ENCODE data around the gene DAB2.

The DAB2 gene

DNA sequence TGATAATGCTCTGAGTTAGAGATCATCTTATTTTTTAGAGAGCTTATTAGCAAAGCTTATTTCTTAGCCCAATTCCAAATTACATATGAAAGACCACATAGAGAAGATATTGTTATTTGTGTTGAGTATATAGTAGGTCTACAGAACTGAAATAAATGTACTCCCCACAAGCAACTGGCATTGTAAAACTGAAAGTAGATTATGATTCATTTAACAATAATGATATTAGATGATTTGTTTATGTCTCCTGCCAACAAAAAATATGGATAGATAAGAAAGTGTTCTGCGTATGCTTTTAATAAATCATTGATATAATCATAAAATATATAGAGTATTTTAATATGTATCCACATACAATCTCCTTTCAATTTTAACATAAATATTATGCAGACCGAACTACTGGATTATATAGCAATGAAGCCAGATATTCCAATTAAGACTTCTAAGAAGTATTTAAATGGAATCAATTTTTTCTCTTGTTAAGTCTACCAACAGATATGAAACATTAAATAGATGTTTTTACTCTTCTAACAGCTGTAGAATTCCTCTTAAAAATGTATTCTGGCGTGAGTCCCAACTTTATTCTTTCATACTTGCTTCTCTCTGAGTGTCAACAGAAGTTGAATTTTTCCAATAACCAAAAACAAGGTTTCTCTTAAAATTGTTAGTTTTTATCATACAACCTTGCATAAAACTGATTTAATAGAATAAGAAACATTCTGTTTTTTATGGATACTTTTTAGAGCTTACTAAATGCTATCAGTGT, 15.6 kb upstream of the DAB2 start:
- no peak for TF ChIP-seq L3MBTL2 (conservative IDR thresholded peaks at IDR 0.05)
- no peak for TF ChIP-seq FOXK2 (IDR thresholded peaks at IDR 0.05)
- TF ChIP-seq ARNT (IDR thresholded peaks at IDR 0.05), result no peak
- ChIA-PET CTCF (no interaction called here), POLR2A (no interaction called here)
- DNase-seq (ENCODE audit: extremely low spot score), result no peak

DNA sequence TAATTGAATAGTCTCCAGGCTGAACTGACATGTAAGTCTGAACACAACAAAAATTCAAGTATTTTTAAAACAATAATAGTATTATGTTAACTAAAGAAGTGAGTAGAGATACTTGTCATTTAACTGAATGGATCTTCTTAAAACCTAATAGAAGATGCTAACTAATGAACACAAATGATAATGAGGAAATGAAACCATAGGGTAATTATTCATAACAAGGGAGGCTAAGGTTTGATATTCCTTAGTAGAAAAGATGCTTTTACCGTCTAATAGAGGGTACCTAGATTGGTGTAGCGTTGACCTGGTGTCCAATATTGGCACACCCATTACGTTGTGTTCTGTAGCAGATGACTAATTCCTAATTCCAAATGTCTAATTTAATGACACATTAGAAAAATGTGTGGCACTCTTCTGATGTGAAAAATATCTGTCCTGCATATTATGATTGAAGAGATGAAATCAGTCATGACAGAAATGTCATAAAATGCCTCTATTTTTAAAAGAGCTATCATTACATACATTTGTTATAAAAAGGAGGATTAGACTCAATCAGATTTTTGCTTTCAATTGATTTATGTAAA, 14.9 kb upstream of the DAB2 start:
- TF ChIP-seq FOXK2 (IDR thresholded peaks at IDR 0.05) (no peak), ARNT (IDR thresholded peaks at IDR 0.05) (no peak), LEF1 (IDR thresholded peaks at IDR 0.05; ENCODE audit: borderline replicate concordance) (no peak), L3MBTL2 (conservative IDR thresholded peaks at IDR 0.05) (no peak), HDGF (IDR thresholded peaks at IDR 0.05; ENCODE audit: borderline replicate concordance) (no peak), ELF4 (IDR thresholded peaks at IDR 0.05) (no peak), FOXA1 (IDR thresholded peaks at IDR 0.05) (no peak), ZNF384 (IDR thresholded peaks at IDR 0.05) (no peak), TARDBP (IDR thresholded peaks at IDR 0.05) (no peak), SP1 (IDR thresholded peaks at IDR 0.05) (no peak), SUZ12 (IDR thresholded peaks at IDR 0.05) (no peak), BHLHE40 (IDR thresholded peaks at IDR 0.05; ENCODE audit: borderline replicate concordance) (no peak), FOXM1 (IDR thresholded peaks at IDR 0.05; ENCODE audit: borderline replicate concordance) (no peak), CTBP1 (IDR thresholded peaks at IDR 0.05; ENCODE audit: borderline replicate concordance) (no peak)
- TF ChIP-seq, protein P1, sequence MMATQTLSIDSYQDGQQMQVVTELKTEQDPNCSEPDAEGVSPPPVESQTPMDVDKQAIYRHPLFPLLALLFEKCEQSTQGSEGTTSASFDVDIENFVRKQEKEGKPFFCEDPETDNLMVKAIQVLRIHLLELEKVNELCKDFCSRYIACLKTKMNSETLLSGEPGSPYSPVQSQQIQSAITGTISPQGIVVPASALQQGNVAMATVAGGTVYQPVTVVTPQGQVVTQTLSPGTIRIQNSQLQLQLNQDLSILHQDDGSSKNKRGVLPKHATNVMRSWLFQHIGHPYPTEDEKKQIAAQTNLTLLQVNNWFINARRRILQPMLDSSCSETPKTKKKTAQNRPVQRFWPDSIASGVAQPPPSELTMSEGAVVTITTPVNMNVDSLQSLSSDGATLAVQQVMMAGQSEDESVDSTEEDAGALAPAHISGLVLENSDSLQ (IDR thresholded peaks at IDR 0.05), result no peak
- ChIA-PET CTCF (no interaction called here), POLR2A (no interaction called here)
- DNase-seq (ENCODE audit: extremely low spot score), result no peak

DNA sequence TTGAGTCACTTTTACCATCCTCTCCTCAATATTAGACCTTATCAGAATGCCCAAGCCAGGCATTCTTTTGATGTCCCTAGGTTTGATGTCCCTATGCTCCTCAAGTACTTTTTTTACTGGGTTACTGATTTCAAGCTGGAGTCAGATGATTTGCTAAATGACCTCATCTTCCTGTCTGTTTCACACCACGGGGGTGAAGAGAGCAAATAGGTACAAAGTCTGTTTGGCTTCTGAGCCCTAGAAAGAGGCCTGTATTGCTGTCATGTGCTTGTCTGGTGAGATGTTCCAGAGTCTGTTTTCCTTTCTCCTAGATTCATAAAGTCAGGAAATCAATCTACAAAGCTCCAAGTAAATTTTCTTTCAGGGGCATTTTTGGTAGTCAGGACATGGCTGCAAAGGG, 12.7 kb upstream of the DAB2 start:
- no peak for DNase-seq (ENCODE audit: extremely low spot score)
- ChIA-PET POLR2A (interaction anchor here (1.0 kb wide), 1 partner anchor 12 kb away, joined by 4 read pairs; the partner anchor contains the start of gene DAB2), CTCF (no interaction called here)
- no peak for TF ChIP-seq FOXA1 (IDR thresholded peaks at IDR 0.05)
- TF ChIP-seq HDGF (IDR thresholded peaks at IDR 0.05; ENCODE audit: borderline replicate concordance), result no peak
- TF ChIP-seq ELF4 (IDR thresholded peaks at IDR 0.05), result no peak
- TF ChIP-seq NFRKB (IDR thresholded peaks at IDR 0.05), result no peak
- no peak for TF ChIP-seq FOXK2 (IDR thresholded peaks at IDR 0.05)
- no peak for TF ChIP-seq ZNF384 (IDR thresholded peaks at IDR 0.05)
- no peak for TF ChIP-seq FOXM1 (IDR thresholded peaks at IDR 0.05; ENCODE audit: borderline replicate concordance)
- no peak for TF ChIP-seq BHLHE40 (IDR thresholded peaks at IDR 0.05; ENCODE audit: borderline replicate concordance)
- TF ChIP-seq, protein P1 (IDR thresholded peaks at IDR 0.05), result no peak

DNA sequence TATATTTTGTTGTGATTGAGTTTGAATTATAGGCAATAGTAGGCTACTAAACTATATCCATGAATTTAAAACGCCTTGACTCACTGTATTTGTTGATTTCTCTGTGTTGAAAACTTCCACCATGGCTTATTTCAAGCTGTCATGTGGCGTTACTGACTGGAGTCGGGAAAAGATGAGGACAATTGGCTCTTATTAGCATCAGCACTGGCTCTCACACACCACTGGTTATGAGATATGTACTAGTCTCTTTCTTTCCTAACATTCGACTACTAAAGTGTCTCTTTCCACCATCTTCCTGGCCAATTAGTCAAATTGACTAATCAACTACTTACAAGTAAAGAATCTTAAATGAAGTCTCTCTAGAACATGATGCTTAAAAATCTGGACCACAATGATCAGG, 9.1 kb upstream of the DAB2 start:
- ChIA-PET POLR2A (no interaction called here), CTCF (no interaction called here)
- no peak for TF ChIP-seq TARDBP (IDR thresholded peaks at IDR 0.05)
- no peak for TF ChIP-seq HDGF (IDR thresholded peaks at IDR 0.05; ENCODE audit: borderline replicate concordance)
- TF ChIP-seq ARNT (IDR thresholded peaks at IDR 0.05), result no peak
- no peak for TF ChIP-seq L3MBTL2 (conservative IDR thresholded peaks at IDR 0.05)
- no peak for TF ChIP-seq FOXM1 (IDR thresholded peaks at IDR 0.05; ENCODE audit: borderline replicate concordance)
- no peak for TF ChIP-seq LEF1 (IDR thresholded peaks at IDR 0.05; ENCODE audit: borderline replicate concordance)
- TF ChIP-seq BHLHE40 (IDR thresholded peaks at IDR 0.05; ENCODE audit: borderline replicate concordance), result no peak
- no peak for TF ChIP-seq ELF4 (IDR thresholded peaks at IDR 0.05)
- TF ChIP-seq SP1 (IDR thresholded peaks at IDR 0.05), result no peak
- TF ChIP-seq FOXK2 (IDR thresholded peaks at IDR 0.05), result no peak
- TF ChIP-seq FOXA1 (IDR thresholded peaks at IDR 0.05), result no peak
- no peak for TF ChIP-seq CTBP1 (IDR thresholded peaks at IDR 0.05; ENCODE audit: borderline replicate concordance)
- TF ChIP-seq, protein P1 (IDR thresholded peaks at IDR 0.05), result no peak
- no peak for TF ChIP-seq ZNF384 (IDR thresholded peaks at IDR 0.05)
- TF ChIP-seq SUZ12 (IDR thresholded peaks at IDR 0.05), result no peak
- no peak for TF ChIP-seq NFRKB (IDR thresholded peaks at IDR 0.05)
- DNase-seq (ENCODE audit: extremely low spot score), result no peak

DNA sequence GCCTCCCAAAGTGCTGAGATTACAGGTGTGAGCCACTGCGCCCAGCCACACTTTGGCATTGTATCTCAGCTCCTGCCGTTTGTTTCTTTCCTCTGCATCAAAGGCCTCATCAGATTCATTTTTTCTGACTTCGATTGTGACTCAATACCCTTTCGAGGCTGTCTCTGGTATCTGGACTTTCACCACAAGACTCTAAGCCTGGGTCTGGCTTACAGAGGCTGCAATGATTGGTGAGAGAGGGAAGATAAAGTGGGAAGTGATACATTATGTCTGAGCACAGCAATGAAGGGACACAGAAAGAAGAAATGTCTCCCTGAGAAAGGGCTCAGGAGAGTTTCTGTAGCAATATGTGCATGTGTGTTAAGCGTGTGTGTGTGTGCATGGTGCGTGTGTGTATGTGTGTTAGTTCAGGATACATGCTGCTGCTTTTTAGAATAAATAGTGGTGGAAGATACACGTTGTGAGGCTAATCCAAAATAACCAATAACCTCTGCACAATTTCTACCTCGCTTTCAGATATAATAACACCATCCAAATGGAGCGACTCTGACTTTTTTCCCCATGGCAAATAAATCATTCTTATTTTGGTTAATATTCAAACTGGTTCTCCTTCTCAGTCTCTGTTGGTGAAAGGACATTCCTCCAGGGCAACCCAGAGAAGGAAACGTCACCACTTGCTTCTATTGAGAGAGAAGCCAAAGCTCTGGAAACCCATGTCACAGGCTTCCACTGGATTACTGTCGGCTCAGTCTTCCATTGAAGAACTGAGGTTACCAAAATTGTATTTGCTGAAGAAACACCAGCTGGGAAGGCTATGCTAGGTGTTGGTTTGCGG, 8.1 kb upstream of the DAB2 start:
- no peak for DNase-seq (ENCODE audit: extremely low spot score)
- ChIA-PET POLR2A (no interaction called here), CTCF (no interaction called here)
- TF ChIP-seq TARDBP (IDR thresholded peaks at IDR 0.05) (no peak), ELF4 (IDR thresholded peaks at IDR 0.05) (no peak)

DNA sequence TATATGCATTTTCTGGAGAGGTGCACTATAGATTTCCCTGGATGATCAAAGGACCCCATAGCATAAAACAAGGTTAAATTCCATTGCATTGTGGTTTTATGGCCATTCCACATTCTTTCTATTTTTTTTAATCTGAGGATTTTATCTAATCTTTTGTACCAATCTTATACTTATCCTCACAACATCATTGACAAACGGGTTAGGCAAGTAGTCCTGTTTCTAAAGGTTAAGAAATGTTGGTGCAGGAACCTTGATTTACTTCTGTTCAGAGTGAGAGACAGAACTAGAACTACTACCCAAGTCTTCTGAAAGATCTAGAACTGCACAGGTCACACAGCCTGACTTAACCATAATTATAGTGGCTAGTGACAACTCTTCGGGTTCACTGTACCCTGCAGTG, 5.7 kb upstream of the DAB2 start:
- ChIA-PET POLR2A (no interaction called here), CTCF (no interaction called here)
- TF ChIP-seq HDGF (IDR thresholded peaks at IDR 0.05; ENCODE audit: borderline replicate concordance), result no peak
- no peak for TF ChIP-seq ARNT (IDR thresholded peaks at IDR 0.05)
- no peak for TF ChIP-seq FOXK2 (IDR thresholded peaks at IDR 0.05)
- no peak for TF ChIP-seq ZNF384 (IDR thresholded peaks at IDR 0.05)
- no peak for TF ChIP-seq SUZ12 (IDR thresholded peaks at IDR 0.05)
- no peak for TF ChIP-seq FOXM1 (IDR thresholded peaks at IDR 0.05; ENCODE audit: borderline replicate concordance)
- TF ChIP-seq, protein P1 (IDR thresholded peaks at IDR 0.05), result no peak
- TF ChIP-seq NFRKB (IDR thresholded peaks at IDR 0.05), result no peak
- no peak for TF ChIP-seq SP1 (IDR thresholded peaks at IDR 0.05)
- no peak for TF ChIP-seq CTBP1 (IDR thresholded peaks at IDR 0.05; ENCODE audit: borderline replicate concordance)
- no peak for TF ChIP-seq LEF1 (IDR thresholded peaks at IDR 0.05; ENCODE audit: borderline replicate concordance)
- no peak for DNase-seq (ENCODE audit: extremely low spot score)

All from HEK293T (cell line).